ENCODE measurements around the gene YWHAG. TPM values are rescaled to one million over a fixed set of nuclear protein-coding genes. Genes with fewer than 3 reads are reported as not detected.

YWHAG gene
- total and polyA plus RNA-seq, 9 of the 15 experiments (the other 6 are each of a cell fraction or from before 2014, with no cell fraction given): 30.4 to 246 (median 94.5) TPM

DNA sequence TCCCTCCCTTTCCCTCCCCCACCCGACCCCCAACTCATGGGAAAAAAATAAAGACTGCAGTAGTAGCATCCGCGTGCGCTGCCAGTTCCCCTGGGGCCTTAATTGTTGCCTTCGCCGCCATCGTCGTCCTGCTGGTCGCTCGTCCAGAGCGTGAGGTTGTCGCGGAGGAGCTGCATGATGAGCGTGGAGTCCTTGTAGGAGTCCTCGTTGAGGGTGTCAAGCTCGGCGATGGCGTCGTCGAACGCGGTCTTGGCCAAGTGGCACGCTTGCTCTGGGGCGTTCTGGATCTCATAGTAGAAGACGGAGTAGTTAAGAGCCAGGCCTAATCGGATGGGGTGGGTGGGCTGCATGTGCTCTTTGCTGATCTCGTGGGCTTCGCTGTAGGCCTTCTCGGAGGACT lies 29.3 kb downstream of the YWHAG start (continued):
- TF ChIP-seq CHD1 (IDR thresholded peaks at IDR 0.05; ENCODE audit: low read length): peak; percentile 50
- no peak for TF ChIP-seq RB1 (IDR thresholded peaks at IDR 0.05; ENCODE audit: low read depth)
- no peak for TF ChIP-seq ZBTB49 (CRISPR knock-in tag; IDR thresholded peaks at IDR 0.05; ENCODE audit: borderline replicate concordance)
- no peak for TF ChIP-seq CREB5 (CRISPR knock-in tag; IDR thresholded peaks at IDR 0.05)
- no peak for TF ChIP-seq EP300 (IDR thresholded peaks at IDR 0.05; ENCODE audit: low read length)
- TF ChIP-seq KHSRP (IDR thresholded peaks at IDR 0.05): no peak
- TF ChIP-seq ZNF212 (CRISPR knock-in tag; IDR thresholded peaks at IDR 0.05): no peak
- TF ChIP-seq TCF3 (CRISPR knock-in tag; IDR thresholded peaks at IDR 0.05): no peak
- TF ChIP-seq SIN3A (IDR thresholded peaks at IDR 0.05; ENCODE audit: borderline replicate concordance in 2 of 2, control insufficient read depth in 1 of 2, low read depth in 2 of 2, low read length in 2 of 2): 0 out of 4 replicates have a peak, but pooled peaks of 1 of the 2 experiments have one; percentile 5
- no peak for TF ChIP-seq THAP12 (CRISPR knock-in tag; IDR thresholded peaks at IDR 0.05)
